H9 (cell line): Measurements from ENCODE around the gene KRT85. TPM values are rescaled to one million over a fixed set of nuclear protein-coding genes. Genes with fewer than 3 reads are reported as not detected.

ENCODE experiments used
- DNase-seq: peaks from one replicate; pipeline ENCODE4 v3.0.0-alpha.2; 2017
- H2AFZ ChIP-seq: one replicate; pipeline ENCODE4 v1.6.1; 2013; ENCODE audit warnings: mild to moderate bottlenecking, low read length, control low read depth, moderate library complexity
- H2AK5ac ChIP-seq: 2 replicates; pipeline ENCODE4 v1.6.1; 2013; ENCODE audit warnings: low read length, control low read depth, mixed read lengths; ENCODE audit not compliant: insufficient read length
- H2BK120ac ChIP-seq: one replicate; pipeline ENCODE4 v1.6.1; 2013; ENCODE audit warnings: low read depth, mild to moderate bottlenecking, low read length, control low read depth, inconsistent platforms; ENCODE audit not compliant: poor library complexity, severe bottlenecking
- H2BK12ac ChIP-seq: 2 replicates; pipeline ENCODE4 v1.6.1; 2013; ENCODE audit warnings: low read length, control low read depth, mixed read lengths, low read depth; ENCODE audit not compliant: insufficient read length
- H2BK15ac ChIP-seq: 2 replicates; pipeline ENCODE4 v1.6.1; 2013; ENCODE audit warnings: low read depth, low read length, control low read depth
- H2BK20ac ChIP-seq: one replicate; pipeline ENCODE4 v1.6.1; 2013; ENCODE audit warnings: low read depth, mild to moderate bottlenecking, low read length, control low read depth, inconsistent platforms; ENCODE audit not compliant: poor library complexity, severe bottlenecking
- H2BK5ac ChIP-seq: 2 replicates; pipeline ENCODE4 v1.6.1; 2013; ENCODE audit warnings: low read length, control low read depth, mixed read lengths; ENCODE audit not compliant: insufficient read length
- H3K14ac ChIP-seq: 2 replicates; pipeline ENCODE4 v1.6.1; 2013; ENCODE audit warnings: low read length, control low read depth; ENCODE audit not compliant: insufficient read depth
- H3K18ac ChIP-seq: 2 replicates; pipeline ENCODE4 v1.6.1; 2013; ENCODE audit warnings: low read depth, mild to moderate bottlenecking, mixed read lengths, low read length, control low read depth; ENCODE audit not compliant: insufficient read length
- H3K23ac ChIP-seq: 2 replicates; pipeline ENCODE4 v1.6.1; 2013; ENCODE audit warnings: low read length, control low read depth, mixed read lengths, low read depth; ENCODE audit not compliant: insufficient read length
- H3K23me2 ChIP-seq: 2 replicates; pipeline ENCODE4 v1.6.1; 2013; ENCODE audit warnings: low read depth, mild to moderate bottlenecking, mixed read lengths, low read length, control low read depth; ENCODE audit not compliant: insufficient read length, poor library complexity, severe bottlenecking
- H3K27ac ChIP-seq: 2 replicates; pipeline ENCODE4 v1.5.1; 2013; ENCODE audit warnings: low read length, control low read depth, mixed read lengths, low read depth; ENCODE audit not compliant: insufficient read length
- H3K27me3 ChIP-seq: 2 replicates; pipeline ENCODE4 v1.6.1; 2013; ENCODE audit warnings: low read length, control low read depth, inconsistent platforms; ENCODE audit not compliant: insufficient read depth
- H3K4ac ChIP-seq: 2 replicates; pipeline ENCODE4 v1.6.1; 2013; ENCODE audit warnings: low read depth, mild to moderate bottlenecking, control low read depth, inconsistent platforms, low read length, moderate library complexity
- H3K4me1 ChIP-seq: 2 replicates; pipeline ENCODE4 v1.6.1; 2013; ENCODE audit warnings: low read length, control low read depth, inconsistent platforms; ENCODE audit not compliant: insufficient read depth
- H3K4me2 ChIP-seq: 2 replicates; pipeline ENCODE4 v1.6.1; 2013; ENCODE audit warnings: low read length, control low read depth, mixed read lengths; ENCODE audit not compliant: insufficient read length, insufficient read depth
- H3K56ac ChIP-seq: 2 replicates; pipeline ENCODE4 v1.6.1; 2013; ENCODE audit warnings: low read depth, mild to moderate bottlenecking, mixed read lengths, low read length, control low read depth; ENCODE audit not compliant: insufficient read length
- H3K79me1 ChIP-seq: 2 replicates; pipeline ENCODE4 v1.6.1; 2013; ENCODE audit warnings: low read depth, mild to moderate bottlenecking, moderate library complexity, low read length, control low read depth, inconsistent platforms; ENCODE audit not compliant: insufficient read depth, poor library complexity, severe bottlenecking
- H3K79me2 ChIP-seq: 2 replicates; pipeline ENCODE4 v1.6.1; 2013; ENCODE audit warnings: low read length, control low read depth, inconsistent platforms; ENCODE audit not compliant: insufficient read depth
- H3K9ac ChIP-seq: 2 replicates; pipeline ENCODE4 v1.6.1; 2013; ENCODE audit warnings: low read length, control low read depth, mixed read lengths; ENCODE audit not compliant: insufficient read length; ENCODE audit errors: extremely low read depth
- H3K9me3 ChIP-seq: one replicate; pipeline ENCODE4 v1.6.1; 2013; ENCODE audit warnings: low read depth, low read length, inconsistent platforms; ENCODE audit not compliant: control insufficient read depth
- H3T11ph ChIP-seq: one replicate; pipeline ENCODE4 v1.6.1; 2013; ENCODE audit warnings: mild to moderate bottlenecking, low read length, control low read depth, inconsistent platforms
- H4K20me1 ChIP-seq: one replicate; pipeline ENCODE4 v1.6.1; 2013; ENCODE audit not compliant: control insufficient read depth, insufficient read length, insufficient read depth
- H4K5ac ChIP-seq: 2 replicates; pipeline ENCODE4 v1.6.1; 2013; ENCODE audit warnings: low read depth, mild to moderate bottlenecking, mixed read lengths, low read length, control low read depth; ENCODE audit not compliant: insufficient read length
- H4K8ac ChIP-seq: replicated peaks from 2 replicates; pipeline ENCODE4 v1.6.1; 2013; ENCODE audit warnings: low read length, control low read depth, mixed read lengths, low read depth; ENCODE audit not compliant: insufficient read length
- H4K91ac ChIP-seq: 2 replicates; pipeline ENCODE4 v1.6.1; 2013; ENCODE audit warnings: low read depth, mild to moderate bottlenecking, moderate library complexity, mixed read lengths, low read length, control low read depth; ENCODE audit not compliant: insufficient read length
- H3K27ac Mint-ChIP-seq, 3 experiments: 2 replicates in 2 of 3; 3 replicates in 1 of 3; pipeline ENCODE4 v1.8.0; 2020 to 2021; ENCODE audit warnings: mixed read lengths in 3 of 3, mild to moderate bottlenecking in 1 of 3, moderate library complexity in 1 of 3
- H3K27me3 Mint-ChIP-seq: 2 replicates; pipeline ENCODE4 v1.8.0; 2021; ENCODE audit warnings: low read depth, mild to moderate bottlenecking, moderate library complexity, mixed read lengths
- H3K36me3 Mint-ChIP-seq, 3 experiments: 2 replicates in 2 of 3; 3 replicates in 1 of 3; pipeline ENCODE4 v1.8.0; 2020 to 2021; ENCODE audit warnings: low read depth in 3 of 3, mixed read lengths in 3 of 3; ENCODE audit not compliant: insufficient read depth in 1 of 3
- H3K4me1 Mint-ChIP-seq, 2 experiments: 2 replicates each; pipeline ENCODE4 v1.8.0; 2020; ENCODE audit warnings: mixed read lengths in 2 of 2
- H3K4me3 Mint-ChIP-seq, 2 experiments: 2 replicates in 1 of 2; 3 replicates in 1 of 2; pipeline ENCODE4 v1.8.0; 2020 to 2021; ENCODE audit warnings: mild to moderate bottlenecking in 2 of 2, mixed read lengths in 2 of 2, moderate library complexity in 1 of 2
- H3K9me3 Mint-ChIP-seq, 2 experiments: 2 replicates in 1 of 2; 3 replicates in 1 of 2; pipeline ENCODE4 v1.8.0; 2020; ENCODE audit warnings: mild to moderate bottlenecking in 2 of 2, mixed read lengths in 2 of 2, moderate library complexity in 1 of 2
- CTCF ChIP-seq: fragments of 200-600 bp; sonication (generic); conservative IDR thresholded peaks from 3 replicates; pipeline ENCODE4 v1.8.0; 2021; ENCODE audit warnings: antibody characterized with exemption, mild to moderate bottlenecking
- WGBS: extraction: QIAGEN DNeasy Blood & Tissue Kit; methylation state at CpG from one replicate; pipeline ENCODE4 v1.1.7; 2013; ENCODE audit warnings: missing lambda C conversion rate, low lambda C conversion rate, mixed read lengths; ENCODE audit not compliant: insufficient read length; ENCODE audit errors: extremely low coverage; 5-methylcytosine and 5-hydroxymethylcytosine counted together
- total RNA-seq: library from RNA; stranded (reverse); gene quantifications from 2 replicates; pipeline ENCODE4 v1.2.1, GENCODE V29; 2021

The KRT85 gene
- total RNA-seq, 1 experiment from 2014 or later: not detected

GRCh38 chr12:52392465-52393007 is 25.3 kb upstream of the KRT85 start:
- Histone ChIP-seq H4K5ac (no peak overlapping the region), H2BK12ac (no peak overlapping the region), H3K9ac (no peak overlapping the region), H3K4me2 (no peak overlapping the region), H3K27me3 (no peaks in the 10 kb centered on the region), H3K4me1 (no peaks in the 10 kb centered on the region), H3K27ac (no peak overlapping the region), H4K8ac (no peak overlapping the region), H3K79me2 (no peaks in the 10 kb centered on the region), H2BK120ac (no peak overlapping the region), H3K9me3 (no peaks in the 10 kb centered on the region), H2AK5ac (no peak overlapping the region), H3K23me2 (no peaks in the 10 kb centered on the region), H2AFZ (no peak overlapping the region), H3K4ac (no peak overlapping the region), H3K56ac (no peak overlapping the region), H3K18ac (no peak overlapping the region), H4K91ac (no peak overlapping the region), H3K14ac (no peak overlapping the region), H2BK20ac (no peak overlapping the region), H2BK5ac (no peak overlapping the region), H2BK15ac (no peak overlapping the region), H3K79me1 (no peaks in the 10 kb centered on the region), H3K23ac (no peak overlapping the region), H3T11ph (no peak overlapping the region), H4K20me1 (no peaks in the 10 kb centered on the region)
- no peaks in the 10 kb centered on the region; a peak in 1 of 5 replicates for H3K9me3 Mint-ChIP-seq
- H3K27me3 Mint-ChIP-seq: peaks cover 11% of the 10 kb centered on the region
- no CpG with 5 or more reads among the region's 7 CpGs for WGBS
- H3K4me1 Mint-ChIP-seq: peaks cover 5 to 10% of the 10 kb centered on the region in 2 experiments
- no peak for TF ChIP-seq CTCF
- no peak for DNase-seq
- no peak overlapping the region for H3K27ac Mint-ChIP-seq
- no peaks in the 10 kb centered on the region for H3K36me3 Mint-ChIP-seq
- no peak overlapping the region for H3K4me3 Mint-ChIP-seq
